Measurements from ENCODE around the gene FRMD4B. TPM values are rescaled to one million over a fixed set of nuclear protein-coding genes. Genes with fewer than 3 reads are reported as not detected.

Gene FRMD4B
- total RNA-seq, 1 experiment from 2014 or later, result 0.90 TPM

- intact Hi-C loops (cut with micrococcal nuclease; ENCODE audit: unreplicated experiment) (no loop called here), in situ Hi-C loops (cut with HindIII; ENCODE audit: low pct_unique_long_range_greater_than_20kb, low sequenced_read_pairs) (no loop called here)
- no peaks in the 10 kb centered on the region; the same call in 1 of the 2 replicates for H3K27me3 ChIP-seq (ENCODE audit: control insufficient read depth, insufficient read depth, low read length)
- H3K4me1 ChIP-seq (ENCODE audit: control insufficient read depth, insufficient read depth, low read length), result 0 out of 2 replicates have a peak, but pooled peaks cover 4% of the 10 kb centered on the region
- H3K9me3 ChIP-seq (ENCODE audit: control insufficient read depth, insufficient read depth, low read depth, low read length), result no peaks in the 10 kb centered on the region
- no peak for ATAC-seq
- ChIA-PET POLR2A (no interaction called here), CTCF (no interaction called here)
- no peaks in the 10 kb centered on the region for H3K36me3 ChIP-seq (ENCODE audit: control insufficient read depth, insufficient read depth, low read length)
- no peak overlapping the region for H3K4me3 ChIP-seq (ENCODE audit: low read depth in 2 of 2, low read length in 2 of 2)
- no TSS peak for BruUV-seq (replicated peaks)
- no peak for DNase-seq (ENCODE audit: low read depth, low spot score)
- H3K27ac ChIP-seq (ENCODE audit: low read length), result no peak overlapping the region
- TF ChIP-seq CTCF (IDR thresholded peaks at IDR 0.05) (no peak), TCF7L2 (IDR thresholded peaks at IDR 0.05; ENCODE audit: low read depth, low read length) (no peak), POLR2AphosphoS5 (IDR thresholded peaks at IDR 0.05; ENCODE audit: low read depth, low read length) (no peak), REST (IDR thresholded peaks at IDR 0.05; ENCODE audit: insufficient read depth in 1 of 2, low read depth in 2 of 2, low read length in 1 of 2) (no peak), SIN3A (IDR thresholded peaks at IDR 0.05; ENCODE audit: borderline replicate concordance, insufficient read depth, low read depth, low read length) (no peak)
Measured at GRCh38 chr3:69246612-69247011, 139.3 kb downstream of the FRMD4B start.

GRCh38 chr3:69244039-69244438 is 141.8 kb downstream of the FRMD4B start:
- POLR2A ChIA-PET, result interaction anchor here (0.9 kb wide), 1 partner anchor 29 kb away, joined by 3 read pairs; no protein-coding TSS in a partner anchor
- BruUV-seq (replicated peaks), result no TSS peak
- in situ Hi-C loops (cut with HindIII; ENCODE audit: low pct_unique_long_range_greater_than_20kb, low sequenced_read_pairs) (no loop called here), intact Hi-C loops (cut with micrococcal nuclease; ENCODE audit: unreplicated experiment) (no loop called here)
- Histone ChIP-seq H3K9me3 (ENCODE audit: control insufficient read depth, insufficient read depth, low read depth, low read length) (no peaks in the 10 kb centered on the region), H3K27ac (ENCODE audit: low read length) (no peak overlapping the region), H3K4me1 (ENCODE audit: control insufficient read depth, insufficient read depth, low read length) (0 out of 2 replicates have a peak, but pooled peaks cover 4% of the 10 kb centered on the region), H3K27me3 (ENCODE audit: control insufficient read depth, insufficient read depth, low read length) (no peaks in the 10 kb centered on the region; the same call in 1 of the 2 replicates), H3K4me3 (ENCODE audit: low read depth in 2 of 2, low read length in 2 of 2) (no peak overlapping the region), H3K36me3 (ENCODE audit: control insufficient read depth, insufficient read depth, low read length) (no peaks in the 10 kb centered on the region)
- ATAC-seq (no peak), DNase-seq (ENCODE audit: low read depth, low spot score) (no peak)
- CTCF ChIA-PET, result no interaction called here
- TF ChIP-seq REST (IDR thresholded peaks at IDR 0.05; ENCODE audit: insufficient read depth in 1 of 2, low read depth in 2 of 2, low read length in 1 of 2) (no peak), SIN3A (IDR thresholded peaks at IDR 0.05; ENCODE audit: borderline replicate concordance, insufficient read depth, low read depth, low read length) (no peak), POLR2AphosphoS5 (IDR thresholded peaks at IDR 0.05; ENCODE audit: low read depth, low read length) (no peak), CTCF (IDR thresholded peaks at IDR 0.05) (no peak)
